NCI-H1930 (cell line): ENCODE results near the gene HTT.
"Not testable (repeated sequence)": the region's sequence is repeated elsewhere in the genome, so short reads cannot be mapped to it uniquely, and the experiment has no call there.

Experiments
- DNase-seq, 2 experiments: peaks; one replicate each; lab custom pipeline; 2025; lab: John Stamatoyannopoulos, UW

The HTT gene

GRCh38 chr4:3121596-3121995 lies 47.1 kb downstream of the HTT start:
- no peak for DNase-seq

GRCh38 chr4:3122081-3122563 lies 47.6 kb downstream of the HTT start:
- DNase-seq = no peak

GRCh38 chr4:3123181-3123671 lies 48.7 kb downstream of the HTT start:
- DNase-seq = no peak

GRCh38 chr4:3124070-3124767 lies 49.7 kb downstream of the HTT start:
- no peak for DNase-seq

GRCh38 chr4:3127112-3127511 lies 52.6 kb downstream of the HTT start:
- DNase-seq = no peak

- no peak for DNase-seq
Measured at GRCh38 chr4:3128058-3128457, 53.6 kb downstream of the HTT start.

- no peak for DNase-seq
Measured at GRCh38 chr4:3128976-3129375, 54.5 kb downstream of the HTT start.

- no peak for DNase-seq
Measured at GRCh38 chr4:3130201-3130600, 55.7 kb downstream of the HTT start.

GRCh38 chr4:3130826-3131225 lies 56.3 kb downstream of the HTT start:
- no peak for DNase-seq

- no peak for DNase-seq
Measured at GRCh38 chr4:3134201-3134600, 59.7 kb downstream of the HTT start.

GRCh38 chr4:3135155-3136011 lies 60.9 kb downstream of the HTT start:
- DNase-seq = no peak

GRCh38 chr4:3136454-3136853 lies 62.0 kb downstream of the HTT start:
- DNase-seq = no peak

- DNase-seq = no peak
Measured at GRCh38 chr4:3137908-3138307, 63.4 kb downstream of the HTT start.

- no peak for DNase-seq
Measured at GRCh38 chr4:3145234-3145924, 70.9 kb downstream of the HTT start.

GRCh38 chr4:3148926-3149325 lies 74.4 kb downstream of the HTT start:
- DNase-seq = no peak

GRCh38 chr4:3151238-3151637 lies 76.8 kb downstream of the HTT start:
- not testable (repeated sequence) for DNase-seq

GRCh38 chr4:3157366-3157765 lies 82.9 kb downstream of the HTT start:
- no peak for DNase-seq

GRCh38 chr4:3158841-3159240 lies 84.4 kb downstream of the HTT start:
- DNase-seq = no peak

- DNase-seq = no peak
Measured at GRCh38 chr4:3160438-3160837, 86.0 kb downstream of the HTT start.

GRCh38 chr4:3161044-3161443 lies 86.6 kb downstream of the HTT start:
- not testable (repeated sequence) for DNase-seq

- DNase-seq = not testable (repeated sequence)
Measured at GRCh38 chr4:3166434-3166833, 92.0 kb downstream of the HTT start.

GRCh38 chr4:3168029-3168428 lies 93.5 kb downstream of the HTT start:
- DNase-seq = no peak
